Right lobe of liver (tissue), 6 donors: ENCODE data around the gene ZBTB7B. TPM values are rescaled to one million over a fixed set of nuclear protein-coding genes. Genes with fewer than 3 reads are reported as not detected.

Experiments used
- ATAC-seq, 4 donors: fragments of 200-7000 bp; cut with Tn5 transposase; one replicate each; pipeline ENCODE4 v1.9.1; 2020; ENCODE audit warnings: mild to moderate bottlenecking in 4 of 4, moderate library complexity in 4 of 4
- DNase-seq, 3 donors: peaks; one replicate each; pipeline ENCODE4 v3.0.0-alpha.2; 2020
- H3K27ac ChIP-seq, 3 donors: fragments of 200-600 bp; one replicate each; pipeline ENCODE4 v1.8.0; 2022
- H3K27me3 ChIP-seq, 2 donors: fragments of 200-600 bp; one replicate each; pipeline ENCODE4 v1.8.0; 2022
- H3K36me3 ChIP-seq, 4 donors: fragments of 200-600 bp; sonication (generic) in 1 of 4; one replicate each; pipeline versions ENCODE4 v1.5.1 to v1.8.0; 2017 to 2022; ENCODE audit warnings: control low read depth in 1 of 4
- H3K4me1 ChIP-seq, 4 donors: fragments of 200-600 bp; sonication (generic) in 1 of 4; one replicate each; pipeline versions ENCODE4 v1.5.1 to v1.8.0; 2017 to 2022; ENCODE audit warnings: control low read depth in 1 of 4
- H3K4me3 ChIP-seq, 3 donors: fragments of 200-600 bp; one replicate each; pipeline ENCODE4 v1.8.0; 2022
- H3K9me3 ChIP-seq, 4 donors: fragments of 200-600 bp; sonication (generic) in 1 of 4; one replicate each; pipeline versions ENCODE4 v1.5.1 to v1.8.0; 2017 to 2022; ENCODE audit warnings: control low read depth in 1 of 4
- POLR2A ChIP-seq: fragments of 450-650 bp; IDR thresholded peaks from one replicate; pipeline ENCODE4 v1.6.1; 2017; ENCODE audit warnings: antibody characterized with exemption, mild to moderate bottlenecking
- WGBS: methylation state at CpG from one replicate; pipeline ENCODE4 v1.1.6; 2018; ENCODE audit warnings: low coverage, low lambda C conversion rate; ENCODE audit not compliant: insufficient coverage; ENCODE audit errors: missing lambda C conversion rate; 5-methylcytosine and 5-hydroxymethylcytosine counted together
- intact Hi-C, 2 donors: fragments of 100-400 bp; cut with DNase I; formaldehyde crosslinking; loops; one replicate each; pipeline versions ENCODE4 v1.11.2 to v1.14.1; 2022
- total RNA-seq, 6 experiments: library from RNA; depleted of rRNA in 2 of 6; stranded (reverse); fragments of >200 nt in 2 of 6; fragmentation: NEBNext Ultra II Directional in 3 of 6; extraction: Animal tissue kit (Norgen Biotek cat#: 25700) in 3 of 6; gene quantifications; one replicate each; pipeline versions ENCODE4 v1.1.0 to v1.2.4, GENCODE V29; 2016 to 2023
- TF ChIP-seq, protein P1 (sequence below), 4 donors: fragments of 200-600 bp in 3 of 4; fragments of 450-650 bp in 1 of 4; IDR thresholded peaks; one replicate each; pipeline versions ENCODE4 v1.5.1 to v1.8.0; 2016 to 2022; ENCODE audit warnings: antibody characterized with exemption in 4 of 4, mild to moderate bottlenecking in 2 of 4
- donor health status: DM: no; HTN: yes; CAD: no.
- donor health status: DM: no; HTN: no; CAD: no.
- donor health status: DM: no; HTN: no; CAD: no.
- donor health status: DM: no; HTN: yes; CAD: no.
- donor health status: DM: no; HTN: yes; CAD: no.

Gene ZBTB7B
- total RNA-seq, 6 experiments from 2014 or later: 35.0 to 83.8 (median 38.8) TPM

DNA sequence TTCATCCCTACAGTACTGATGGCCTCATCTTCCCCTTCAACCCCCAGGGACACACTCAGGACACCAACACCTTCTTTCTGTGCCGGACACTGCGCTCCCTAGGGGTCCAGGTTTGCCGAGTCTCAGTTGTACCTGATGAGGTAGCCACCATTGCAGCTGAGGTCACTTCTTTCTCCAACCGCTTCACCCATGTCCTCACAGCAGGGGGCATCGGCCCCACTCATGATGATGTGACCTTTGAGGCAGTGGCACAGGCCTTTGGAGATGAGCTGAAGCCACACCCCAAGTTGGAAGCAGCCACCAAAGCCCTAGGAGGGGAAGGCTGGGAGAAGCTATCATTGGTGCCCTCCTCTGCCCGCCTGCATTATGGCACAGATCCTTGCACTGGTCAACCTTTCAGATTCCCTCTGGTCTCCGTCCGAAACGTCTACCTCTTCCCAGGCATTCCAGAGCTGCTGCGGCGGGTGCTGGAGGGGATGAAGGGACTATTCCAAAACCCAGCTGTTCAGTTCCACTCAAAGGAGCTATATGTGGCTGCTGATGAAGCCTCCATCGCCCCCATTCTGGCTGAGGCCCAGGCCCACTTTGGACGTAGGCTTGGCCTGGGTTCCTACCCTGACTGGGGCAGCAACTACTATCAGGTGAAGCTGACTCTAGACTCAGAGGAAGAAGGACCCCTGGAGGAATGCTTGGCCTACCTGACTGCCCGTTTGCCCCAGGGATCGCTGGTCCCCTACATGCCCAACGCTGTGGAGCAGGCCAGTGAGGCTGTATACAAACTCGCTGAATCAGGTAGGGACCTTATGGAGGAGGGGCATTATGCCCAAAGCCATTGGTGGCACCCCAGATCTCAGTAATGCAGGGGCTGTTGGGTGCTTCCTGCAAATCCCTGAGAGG, 14.3 kb upstream of the ZBTB7B start:
- H3K4me3 ChIP-seq: no peak overlapping the region
- peak overlapping the region in 1 of 3 donors; percentile 86 for H3K27ac ChIP-seq
- H3K27me3 ChIP-seq: no peaks in the 10 kb centered on the region
- WGBS: 94% methylated on average over 8 of the region's 17 CpGs
- no peak for DNase-seq
- no peaks in the 10 kb centered on the region for H3K9me3 ChIP-seq
- intact Hi-C loops: loop anchor here in 1 of 2 donors (10.0 kb wide), 1 partner anchor 66 kb away; the partner anchor contains the start of gene ADAM15
- peaks cover 0 to 9% (median 0%) of the 10 kb centered on the region in 4 donors for H3K36me3 ChIP-seq
- H3K4me1 ChIP-seq: peaks cover 0 to 26% (median 4%) of the 10 kb centered on the region in 4 donors
- no peak for ATAC-seq
- no peak for TF ChIP-seq POLR2A
- TF ChIP-seq, protein P1, sequence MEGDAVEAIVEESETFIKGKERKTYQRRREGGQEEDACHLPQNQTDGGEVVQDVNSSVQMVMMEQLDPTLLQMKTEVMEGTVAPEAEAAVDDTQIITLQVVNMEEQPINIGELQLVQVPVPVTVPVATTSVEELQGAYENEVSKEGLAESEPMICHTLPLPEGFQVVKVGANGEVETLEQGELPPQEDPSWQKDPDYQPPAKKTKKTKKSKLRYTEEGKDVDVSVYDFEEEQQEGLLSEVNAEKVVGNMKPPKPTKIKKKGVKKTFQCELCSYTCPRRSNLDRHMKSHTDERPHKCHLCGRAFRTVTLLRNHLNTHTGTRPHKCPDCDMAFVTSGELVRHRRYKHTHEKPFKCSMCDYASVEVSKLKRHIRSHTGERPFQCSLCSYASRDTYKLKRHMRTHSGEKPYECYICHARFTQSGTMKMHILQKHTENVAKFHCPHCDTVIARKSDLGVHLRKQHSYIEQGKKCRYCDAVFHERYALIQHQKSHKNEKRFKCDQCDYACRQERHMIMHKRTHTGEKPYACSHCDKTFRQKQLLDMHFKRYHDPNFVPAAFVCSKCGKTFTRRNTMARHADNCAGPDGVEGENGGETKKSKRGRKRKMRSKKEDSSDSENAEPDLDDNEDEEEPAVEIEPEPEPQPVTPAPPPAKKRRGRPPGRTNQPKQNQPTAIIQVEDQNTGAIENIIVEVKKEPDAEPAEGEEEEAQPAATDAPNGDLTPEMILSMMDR (IDR thresholded peaks at IDR 0.05): no peak

DNA sequence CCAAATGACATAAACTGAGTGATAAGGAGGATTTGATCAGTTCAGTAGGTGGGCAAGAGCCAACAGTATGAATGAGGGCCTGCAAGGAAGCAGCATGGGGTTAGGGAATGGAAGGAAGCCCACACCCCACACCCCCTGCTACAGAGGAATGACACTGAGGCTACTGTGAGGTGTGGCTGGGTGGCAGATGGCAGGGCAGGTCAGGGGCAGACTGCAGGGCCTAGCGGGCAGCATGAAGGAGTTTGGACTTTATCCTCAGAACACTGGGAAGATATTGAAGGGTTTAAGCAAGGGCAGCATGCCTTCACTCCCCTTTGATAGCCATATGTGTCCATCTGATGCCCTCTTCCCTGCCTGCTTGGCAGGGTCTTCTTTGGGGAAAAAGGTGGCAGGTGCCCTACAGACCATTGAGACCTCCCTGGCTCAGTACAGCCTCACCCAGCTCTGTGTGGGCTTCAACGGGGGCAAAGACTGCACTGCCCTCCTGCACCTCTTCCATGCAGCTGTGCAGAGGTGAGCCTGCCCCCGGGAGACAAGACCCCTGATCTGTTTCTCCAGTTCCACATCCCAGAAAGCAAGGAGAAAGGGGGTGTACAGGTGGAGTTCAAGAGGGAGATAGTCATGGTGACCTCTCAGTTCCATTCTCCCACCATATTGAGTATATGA, 13.3 kb upstream of the ZBTB7B start:
- ATAC-seq: peak in 1 of 4 donors; percentile 42

DNA sequence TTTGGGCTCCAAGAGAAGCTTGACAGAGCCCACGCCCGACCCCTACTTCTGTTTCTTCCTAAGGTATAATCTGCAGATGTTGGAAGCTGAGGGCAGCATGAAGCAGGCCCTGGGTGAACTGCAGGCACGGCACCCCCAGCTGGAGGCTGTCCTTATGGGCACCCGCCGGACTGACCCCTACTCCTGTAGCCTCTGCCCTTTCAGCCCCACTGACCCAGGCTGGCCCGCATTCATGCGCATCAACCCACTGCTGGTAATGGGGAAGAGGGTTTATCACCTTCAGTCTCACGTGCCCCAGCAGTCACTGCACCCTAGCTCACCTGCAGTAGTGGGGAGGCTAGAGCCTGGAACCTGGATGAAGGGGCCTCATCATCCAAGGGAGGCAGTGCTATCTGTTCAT, 12.3 kb upstream of the ZBTB7B start:
- Histone ChIP-seq H3K4me1 (peaks cover 0 to 21% (median 0%) of the 10 kb centered on the region in 4 donors), H3K36me3 (peaks cover 0 to 9% (median 0%) of the 10 kb centered on the region in 4 donors)
- ATAC-seq: no peak

More for the DNA sequence above, 13.3 kb upstream of the ZBTB7B start:
- no peak overlapping the region for H3K27ac ChIP-seq
- H3K4me1 ChIP-seq: peaks cover 0 to 21% (median under 1%) of the 10 kb centered on the region in 4 donors
- DNase-seq: no peak
- H3K9me3 ChIP-seq: no peaks in the 10 kb centered on the region
- TF ChIP-seq, protein P1 (IDR thresholded peaks at IDR 0.05): no peak
- no peak for TF ChIP-seq POLR2A
- intact Hi-C loops: loop anchor here in 1 of 2 donors (10.0 kb wide), 1 partner anchor 65 kb away; the partner anchor contains the start of gene ADAM15
- WGBS: 83% methylated on average over 1 of the region's 3 CpGs
- no peak overlapping the region for H3K4me3 ChIP-seq
- no peaks in the 10 kb centered on the region for H3K27me3 ChIP-seq
- H3K36me3 ChIP-seq: peaks cover 0 to 9% (median 0%) of the 10 kb centered on the region in 4 donors

More for the DNA sequence above, 12.3 kb upstream of the ZBTB7B start:
- Histone ChIP-seq H3K4me3 (no peak overlapping the region), H3K27me3 (no peaks in the 10 kb centered on the region), H3K9me3 (no peaks in the 10 kb centered on the region), H3K27ac (no peak overlapping the region)
- no peak for DNase-seq
- TF ChIP-seq, protein P1 (IDR thresholded peaks at IDR 0.05): no peak
- no peak for TF ChIP-seq POLR2A
- intact Hi-C loops: no loop called here
- 92% methylated on average over 6 of the region's 8 CpGs for WGBS
